Nephron (organoid): ENCODE results near the gene UBE2U.
"Not testable (repeated sequence)": the region's sequence is repeated elsewhere in the genome, so short reads cannot be mapped to it uniquely, and the experiment has no call there.

Experiments used
- H3K27ac Mint-ChIP-seq, 3 experiments: 2 replicates each; pipeline ENCODE4 v1.8.0; 2020; ENCODE audit warnings: mixed read lengths in 3 of 3, mild to moderate bottlenecking in 2 of 3, moderate library complexity in 1 of 3
- H3K27me3 Mint-ChIP-seq: 2 replicates; pipeline ENCODE4 v1.8.0; 2021; ENCODE audit warnings: low read depth, mild to moderate bottlenecking, moderate library complexity, mixed read lengths
- H3K36me3 Mint-ChIP-seq: 2 replicates; pipeline ENCODE4 v1.8.0; 2020; ENCODE audit warnings: low read depth, mixed read lengths
- H3K4me1 Mint-ChIP-seq: 2 replicates; pipeline ENCODE4 v1.8.0; 2020; ENCODE audit warnings: mixed read lengths
- H3K4me3 Mint-ChIP-seq, 3 experiments: 2 replicates each; pipeline ENCODE4 v1.8.0; 2020; ENCODE audit warnings: mild to moderate bottlenecking in 3 of 3, mixed read lengths in 3 of 3, moderate library complexity in 2 of 3
- H3K9me3 Mint-ChIP-seq: 2 replicates; pipeline ENCODE4 v1.8.0; 2020; ENCODE audit warnings: mixed read lengths
- TF ChIP-seq, protein P1 (sequence below), 3 experiments: fragments of 200-600 bp; sonication (generic); IDR thresholded peaks; one replicate each; pipeline ENCODE4 v1.5.0; 2021; ENCODE audit warnings: antibody characterized with exemption in 3 of 3; ENCODE audit not compliant: unreplicated experiment in 3 of 3

Gene UBE2U

DNA sequence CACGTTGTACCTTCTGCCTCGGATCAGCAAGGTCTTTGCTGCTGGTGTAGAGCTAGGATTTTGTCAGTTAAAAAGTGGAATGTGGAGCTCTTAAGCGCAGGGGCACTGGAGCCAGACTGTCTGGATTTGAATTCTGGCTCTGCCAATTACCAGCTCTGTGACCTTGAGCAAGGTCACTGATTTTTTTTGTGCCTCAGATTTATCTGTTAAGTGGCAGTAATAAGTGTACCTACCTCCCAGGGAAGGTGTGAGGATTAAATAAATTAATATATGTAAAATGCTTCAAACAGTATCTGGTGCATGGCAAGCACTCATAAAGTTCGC, 40.3 kb downstream of the UBE2U start:
- Mint-ChIP-seq H3K27ac (peak overlapping the region in 2 of 3 experiments; percentile 8 to 46), H3K36me3 (no peaks in the 10 kb centered on the region), H3K4me3 (no peak overlapping the region), H3K4me1 (peaks cover 44% of the 10 kb centered on the region), H3K27me3 (no peaks in the 10 kb centered on the region), H3K9me3 (peaks cover 2% of the 10 kb centered on the region)
- TF ChIP-seq, protein P1, sequence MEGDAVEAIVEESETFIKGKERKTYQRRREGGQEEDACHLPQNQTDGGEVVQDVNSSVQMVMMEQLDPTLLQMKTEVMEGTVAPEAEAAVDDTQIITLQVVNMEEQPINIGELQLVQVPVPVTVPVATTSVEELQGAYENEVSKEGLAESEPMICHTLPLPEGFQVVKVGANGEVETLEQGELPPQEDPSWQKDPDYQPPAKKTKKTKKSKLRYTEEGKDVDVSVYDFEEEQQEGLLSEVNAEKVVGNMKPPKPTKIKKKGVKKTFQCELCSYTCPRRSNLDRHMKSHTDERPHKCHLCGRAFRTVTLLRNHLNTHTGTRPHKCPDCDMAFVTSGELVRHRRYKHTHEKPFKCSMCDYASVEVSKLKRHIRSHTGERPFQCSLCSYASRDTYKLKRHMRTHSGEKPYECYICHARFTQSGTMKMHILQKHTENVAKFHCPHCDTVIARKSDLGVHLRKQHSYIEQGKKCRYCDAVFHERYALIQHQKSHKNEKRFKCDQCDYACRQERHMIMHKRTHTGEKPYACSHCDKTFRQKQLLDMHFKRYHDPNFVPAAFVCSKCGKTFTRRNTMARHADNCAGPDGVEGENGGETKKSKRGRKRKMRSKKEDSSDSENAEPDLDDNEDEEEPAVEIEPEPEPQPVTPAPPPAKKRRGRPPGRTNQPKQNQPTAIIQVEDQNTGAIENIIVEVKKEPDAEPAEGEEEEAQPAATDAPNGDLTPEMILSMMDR (IDR thresholded peaks at IDR 0.05; ENCODE audit: unreplicated experiment in 3 of 3), result no peak

DNA sequence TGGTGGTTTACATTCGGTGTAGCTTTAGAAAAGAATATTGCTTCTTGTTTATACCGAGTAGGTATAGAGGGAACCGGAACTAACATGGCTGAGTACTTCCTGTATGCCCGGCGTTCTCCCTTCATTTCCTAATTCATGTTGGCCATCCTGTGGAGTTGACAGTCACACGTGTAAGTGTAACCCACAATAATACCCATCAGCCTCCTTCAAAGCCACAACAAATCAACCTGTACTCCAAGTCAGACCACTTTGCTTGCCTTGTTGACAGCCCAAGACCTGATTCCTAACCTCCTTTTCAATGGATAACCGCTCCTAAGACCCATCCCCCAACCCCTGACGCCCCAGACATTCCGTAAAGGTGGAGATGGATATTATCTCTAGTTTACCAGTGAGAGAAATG, 42.1 kb downstream of the UBE2U start:
- Mint-ChIP-seq H3K4me1 (peaks cover 46% of the 10 kb centered on the region), H3K27ac (peak overlapping the region; percentile 21 to 54 (median 24)), H3K4me3 (peak overlapping the region in 2 of 3 experiments; percentile 29 to 48)

DNA sequence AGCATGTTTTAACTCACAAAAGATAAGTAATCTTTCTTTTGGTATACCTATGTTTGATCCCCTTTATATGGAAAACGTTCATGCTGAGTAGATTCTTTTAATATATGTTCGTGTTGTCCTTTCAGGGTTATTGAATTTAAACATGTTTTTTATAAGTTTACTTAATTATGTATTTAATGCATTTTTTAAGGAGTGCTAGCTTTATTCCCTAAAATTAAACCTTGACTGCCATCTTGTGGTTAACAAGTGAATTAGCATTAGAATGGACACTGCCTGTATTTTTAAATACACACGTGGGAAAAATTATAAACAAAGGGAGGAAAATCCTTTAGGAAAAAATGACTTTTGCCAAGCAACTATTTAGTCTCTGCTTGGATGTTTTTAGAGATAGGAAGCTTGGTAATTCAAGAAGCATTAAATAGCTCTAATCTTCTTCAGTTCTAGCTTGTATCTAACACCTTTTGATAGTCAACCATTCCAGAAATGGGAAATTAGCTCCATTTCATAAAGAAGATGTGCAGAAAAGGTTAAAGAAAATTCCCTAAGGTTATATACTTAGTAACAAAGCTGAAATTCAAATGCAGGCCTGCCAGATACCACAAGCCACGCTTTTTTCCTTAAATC, 43.0 kb downstream of the UBE2U start:
- Mint-ChIP-seq H3K9me3 (no peaks in the 10 kb centered on the region), H3K4me1 (peaks cover 46% of the 10 kb centered on the region), H3K27me3 (no peaks in the 10 kb centered on the region), H3K4me3 (no peak overlapping the region), H3K36me3 (no peaks in the 10 kb centered on the region), H3K27ac (peak overlapping the region; percentile 70 to 83 (median 70))
- TF ChIP-seq, protein P1 (IDR thresholded peaks at IDR 0.05; ENCODE audit: unreplicated experiment in 3 of 3), result peak; percentile 80 to 91 (median 83)

More for the DNA sequence above, 42.1 kb downstream of the UBE2U start:
- TF ChIP-seq, protein P1 (IDR thresholded peaks at IDR 0.05; ENCODE audit: unreplicated experiment in 3 of 3), result no peak
- Mint-ChIP-seq H3K27me3 (no peaks in the 10 kb centered on the region), H3K9me3 (no peaks in the 10 kb centered on the region), H3K36me3 (no peaks in the 10 kb centered on the region)

DNA sequence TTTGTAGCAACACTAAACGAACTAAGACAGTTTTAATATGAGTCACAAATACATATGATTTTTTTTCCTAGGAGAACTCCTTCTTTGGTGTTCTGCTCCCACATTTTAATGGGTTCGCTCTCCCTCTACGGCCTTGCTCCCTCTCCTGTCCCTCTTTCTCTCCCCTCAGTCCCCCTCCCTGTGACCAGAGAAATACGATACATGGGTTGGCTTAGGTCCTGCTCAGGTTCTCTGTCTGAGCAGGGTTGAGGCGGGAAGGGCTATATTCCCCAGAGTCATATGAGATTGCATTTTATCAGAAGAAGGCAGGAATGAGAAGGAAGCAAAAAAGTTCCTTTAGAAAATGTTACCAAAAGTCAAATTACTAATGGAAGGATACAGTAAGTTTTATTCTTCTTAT, 44.6 kb downstream of the UBE2U start:
- Mint-ChIP-seq H3K9me3 (peaks cover 4% of the 10 kb centered on the region), H3K4me1 (peaks cover 42% of the 10 kb centered on the region), H3K27ac (peak overlapping the region; percentile 70 to 80 (median 72)), H3K36me3 (no peaks in the 10 kb centered on the region), H3K4me3 (peak overlapping the region in 2 of 3 experiments; percentile 4 to 20), H3K27me3 (no peaks in the 10 kb centered on the region)
- TF ChIP-seq, protein P1 (IDR thresholded peaks at IDR 0.05; ENCODE audit: unreplicated experiment in 3 of 3), result no peak

DNA sequence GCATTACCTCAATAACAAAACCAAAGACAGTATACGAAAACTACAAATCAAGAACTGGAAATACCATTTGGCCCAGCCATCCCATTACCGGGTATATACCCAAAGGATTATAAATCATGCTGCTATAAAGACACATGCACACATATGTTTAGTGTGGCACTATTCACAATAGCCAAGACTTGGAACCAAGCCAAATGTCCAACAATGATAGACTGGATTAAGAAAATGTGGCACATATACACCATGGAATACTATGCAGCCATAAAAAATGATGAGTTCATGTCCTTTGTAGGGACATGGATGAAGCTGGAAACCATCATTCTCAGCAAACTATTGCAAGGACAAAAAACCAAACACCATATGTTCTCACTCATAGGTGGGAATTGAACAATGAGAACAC, 47.0 kb downstream of the UBE2U start:
- H3K27ac Mint-ChIP-seq, H3K27me3 Mint-ChIP-seq, H3K4me3 Mint-ChIP-seq, H3K36me3 Mint-ChIP-seq: not testable (repeated sequence)
- Mint-ChIP-seq H3K9me3 (peaks cover 25% of the 10 kb centered on the region), H3K4me1 (peaks cover 26% of the 10 kb centered on the region)

DNA sequence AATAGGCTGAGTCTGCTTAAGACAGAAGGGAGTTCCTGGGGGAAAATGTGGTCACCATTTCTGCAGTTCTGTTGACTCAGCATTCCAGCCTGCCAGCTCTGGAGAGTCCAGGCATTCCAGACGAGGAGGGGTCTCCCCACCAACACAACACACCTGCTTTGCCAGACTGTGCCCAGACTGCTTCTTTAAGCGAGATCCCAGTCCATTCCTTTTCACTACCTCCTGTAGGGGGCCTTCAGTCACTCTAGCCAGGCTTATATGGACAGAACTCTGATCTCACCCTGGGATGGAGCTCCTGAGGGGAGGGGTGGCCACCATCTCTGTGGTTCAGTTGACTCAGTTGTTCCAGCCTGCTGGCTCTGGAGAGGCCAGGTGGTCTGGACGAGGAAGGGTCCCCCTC, 48.5 kb downstream of the UBE2U start:
- peaks cover 29% of the 10 kb centered on the region for H3K9me3 Mint-ChIP-seq
- no peak overlapping the region for H3K4me3 Mint-ChIP-seq
- peaks cover 17% of the 10 kb centered on the region for H3K4me1 Mint-ChIP-seq
- TF ChIP-seq, protein P1 (IDR thresholded peaks at IDR 0.05; ENCODE audit: unreplicated experiment in 3 of 3), result no peak
- no peaks in the 10 kb centered on the region for H3K36me3 Mint-ChIP-seq
- no peaks in the 10 kb centered on the region for H3K27me3 Mint-ChIP-seq
- no peak overlapping the region for H3K27ac Mint-ChIP-seq

DNA sequence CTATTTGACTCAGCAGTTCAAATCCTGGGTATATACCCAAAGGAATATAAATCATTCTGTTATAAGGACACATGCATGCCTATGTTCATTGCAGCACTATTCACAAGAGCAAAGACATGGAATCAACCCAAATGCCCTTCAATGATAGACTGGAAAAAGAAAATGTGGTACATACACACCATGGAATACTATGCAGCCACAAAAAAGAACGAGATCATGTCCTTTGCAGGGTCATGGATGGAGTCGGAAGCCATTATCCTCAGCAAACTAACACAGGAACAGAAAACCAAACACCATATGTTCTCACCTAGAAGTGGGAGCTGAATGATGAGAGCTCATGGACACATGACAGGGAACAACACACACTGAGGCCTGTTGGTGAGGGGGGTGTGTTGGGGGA, 53.8 kb downstream of the UBE2U start:
- H3K36me3 Mint-ChIP-seq, H3K4me3 Mint-ChIP-seq, H3K27me3 Mint-ChIP-seq, H3K27ac Mint-ChIP-seq, H3K4me1 Mint-ChIP-seq: not testable (repeated sequence)
- peaks cover 33% of the 10 kb centered on the region for H3K9me3 Mint-ChIP-seq

DNA sequence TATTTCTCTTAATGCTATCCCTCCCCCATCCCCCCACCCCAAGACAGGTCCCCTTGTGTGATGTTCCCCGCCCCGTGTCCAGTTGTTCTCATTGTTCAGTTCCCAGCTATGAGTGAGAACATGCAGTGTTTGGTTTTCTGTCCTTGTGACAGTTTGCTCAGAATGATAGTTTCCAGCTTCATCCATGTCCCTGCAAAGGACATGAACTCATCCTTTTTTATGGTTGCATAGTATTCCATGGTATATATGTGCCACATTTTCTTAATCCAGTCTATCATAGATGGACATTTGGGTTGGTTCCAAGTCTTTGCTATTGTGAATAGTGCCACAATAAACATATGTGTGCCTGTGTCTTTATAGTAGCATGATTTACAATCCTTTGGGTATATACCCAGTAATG, 55.0 kb downstream of the UBE2U start:
- not testable (repeated sequence) for H3K36me3 Mint-ChIP-seq, H3K27me3 Mint-ChIP-seq, H3K4me1 Mint-ChIP-seq, H3K4me3 Mint-ChIP-seq, H3K27ac Mint-ChIP-seq
- H3K9me3 Mint-ChIP-seq, result peaks cover 27% of the 10 kb centered on the region
